Cardiac septum (tissue), 1 donor: ENCODE data around the gene SKP1. TPM values are rescaled to one million over a fixed set of nuclear protein-coding genes. Genes with fewer than 3 reads are reported as not detected.

Experiments used
- DNase-seq: peaks from one replicate; pipeline ENCODE4 v3.0.0-alpha.2; 2020; ENCODE audit warnings: low spot score
- intact Hi-C: fragments of 100-400 bp; cut with DNase I; formaldehyde crosslinking; loops from one replicate; pipeline ENCODE4 v1.14.0; 2022
- total RNA-seq: library from RNA; stranded (reverse); fragmentation: NEBNext Ultra II Directional; extraction: Animal tissue kit (Norgen Biotek cat#: 25700); gene quantifications from one replicate; pipeline ENCODE4 v1.2.1, GENCODE V29; 2021
- donor health status: DM: no; HTN: no; CAD: no.

SKP1 gene
- total RNA-seq, 1 donor from 2014 or later = 494 TPM

- intact Hi-C loops = no loop called here
- DNase-seq = no peak
Measured at GRCh38 chr5:134119720-134120119, 57.0 kb downstream of the SKP1 start.

GRCh38 chr5:134118212-134118835 lies 58.4 kb downstream of the SKP1 start:
- no peak for DNase-seq
- intact Hi-C loops = no loop called here

GRCh38 chr5:134116789-134117761 lies 59.7 kb downstream of the SKP1 start:
- intact Hi-C loops = no loop called here
- no peak for DNase-seq

GRCh38 chr5:134116286-134116685 lies 60.5 kb downstream of the SKP1 start:
- intact Hi-C loops = no loop called here

GRCh38 chr5:134115806-134116175 lies 61.0 kb downstream of the SKP1 start:
- intact Hi-C loops = no loop called here
- no peak for DNase-seq

More at GRCh38 chr5:134116286-134116685, 60.5 kb downstream of the SKP1 start:
- DNase-seq = no peak

GRCh38 chr5:134114886-134115805 lies 61.6 kb downstream of the SKP1 start:
- DNase-seq = no peak
- intact Hi-C loops = no loop called here

GRCh38 chr5:134113902-134114875 lies 62.6 kb downstream of the SKP1 start, which contains the start of gene TCF7:
TCF7 (plus strand) TSS chr5:134114681; CDS start chr5:134114907, 226 bp downstream.
- intact Hi-C loops = no loop called here
- peak; percentile 86 for DNase-seq

GRCh38 chr5:134113363-134113889 lies 63.3 kb downstream of the SKP1 start:
- intact Hi-C loops = no loop called here
- DNase-seq = no peak

GRCh38 chr5:134112726-134113362 lies 63.9 kb downstream of the SKP1 start:
- intact Hi-C loops = no loop called here
- no peak for DNase-seq

- intact Hi-C loops = no loop called here
- DNase-seq = no peak
Measured at GRCh38 chr5:134111741-134112647, 64.8 kb downstream of the SKP1 start.

GRCh38 chr5:134110382-134110781 lies 66.4 kb downstream of the SKP1 start:
- intact Hi-C loops = no loop called here
- DNase-seq = no peak

GRCh38 chr5:134107779-134108178 lies 69.0 kb downstream of the SKP1 start:
- no peak for DNase-seq
- intact Hi-C loops = no loop called here

GRCh38 chr5:134106991-134107701 lies 69.6 kb downstream of the SKP1 start:
- DNase-seq = no peak
- intact Hi-C loops = no loop called here

GRCh38 chr5:134103998-134104654 lies 72.6 kb downstream of the SKP1 start:
- no peak for DNase-seq
- intact Hi-C loops = loop anchor here (5.0 kb wide), 1 partner anchor 188 kb away; no protein-coding TSS in a partner anchor

GRCh38 chr5:134103397-134103796 lies 73.4 kb downstream of the SKP1 start:
- DNase-seq = no peak
- intact Hi-C loops = loop anchor here (5.0 kb wide), 1 partner anchor 189 kb away; no protein-coding TSS in a partner anchor
